B cell (primary cell): Measurements from ENCODE around the gene VSTM2B.

Experiments
- CTCF ChIP-seq: fragments of 200-600 bp; IDR thresholded peaks from one replicate; pipeline ENCODE4 v1.8.0; 2022; ENCODE audit warnings: antibody characterized with exemption, mild to moderate bottlenecking
- EZH2 ChIP-seq: IDR thresholded peaks from 2 replicates; pipeline ENCODE4 v1.6.1; 2012; ENCODE audit warnings: borderline replicate concordance, low read depth, mild to moderate bottlenecking, moderate library complexity, low read length; ENCODE audit not compliant: insufficient read depth, poor library complexity, severe bottlenecking

DNA sequence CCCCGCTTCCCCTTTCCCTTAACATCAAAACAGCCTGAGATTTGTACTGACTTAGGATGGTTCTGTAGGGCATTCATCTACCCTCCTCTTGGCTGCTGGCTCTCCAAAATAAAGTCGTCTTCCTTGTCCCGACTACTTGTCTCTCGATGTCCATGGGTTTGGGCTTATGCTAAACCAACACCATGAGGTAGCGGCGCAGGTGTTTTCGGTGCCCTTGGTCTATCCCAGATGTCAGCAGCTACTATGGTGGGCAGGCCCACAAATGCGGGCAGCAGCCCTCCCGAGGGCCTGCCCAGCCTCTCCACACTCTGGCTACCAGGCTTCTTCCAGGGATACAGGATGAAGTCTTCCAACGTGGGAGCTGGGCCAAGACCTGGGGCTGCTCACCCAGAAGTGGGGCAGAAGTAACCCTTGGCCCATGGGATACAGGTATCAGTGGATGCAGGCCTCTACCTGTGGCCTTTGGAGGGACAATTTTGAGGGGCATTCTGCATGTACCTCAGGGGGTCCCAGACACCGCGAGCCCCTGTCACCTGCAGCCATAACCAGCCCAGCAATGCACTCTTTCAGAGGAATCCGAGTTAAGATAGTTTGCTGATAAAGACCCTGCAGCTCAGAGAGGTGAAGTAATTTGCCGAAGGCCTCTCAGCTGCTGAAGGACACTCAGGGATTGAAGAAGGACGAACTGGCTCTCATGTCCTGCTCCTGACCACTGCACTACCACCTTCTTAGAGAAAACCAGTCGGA lies 47.8 kb upstream of the VSTM2B start:
- TF ChIP-seq CTCF, result no peak
- no peak for TF ChIP-seq EZH2
